ENCODE measurements around the gene PARD6A.

Gene PARD6A

DNA sequence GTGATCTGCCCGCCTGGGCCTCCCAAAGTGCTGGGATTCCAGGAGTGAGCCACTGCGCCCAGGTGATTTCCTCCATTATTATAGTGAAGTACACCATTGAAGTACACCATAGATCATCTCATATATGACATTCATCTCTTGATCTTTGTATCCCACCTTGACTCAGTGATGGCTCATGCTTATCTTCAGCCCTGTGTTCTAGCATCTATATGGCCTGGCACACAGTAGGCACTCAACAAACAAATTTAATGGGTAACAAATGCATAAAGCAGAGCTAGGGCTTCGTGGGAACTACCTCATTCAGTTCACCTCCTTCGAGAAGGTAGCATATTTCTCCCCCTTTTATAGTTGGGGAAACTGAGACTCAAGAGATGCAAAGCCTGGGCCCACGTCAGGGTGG is 4.8 kb downstream of the PARD6A start:
- H3K27ac ChIP-seq (ENCODE audit: poor library complexity, severe bottlenecking) = peak overlapping the region; percentile 54
- TF ChIP-seq, protein P1, sequence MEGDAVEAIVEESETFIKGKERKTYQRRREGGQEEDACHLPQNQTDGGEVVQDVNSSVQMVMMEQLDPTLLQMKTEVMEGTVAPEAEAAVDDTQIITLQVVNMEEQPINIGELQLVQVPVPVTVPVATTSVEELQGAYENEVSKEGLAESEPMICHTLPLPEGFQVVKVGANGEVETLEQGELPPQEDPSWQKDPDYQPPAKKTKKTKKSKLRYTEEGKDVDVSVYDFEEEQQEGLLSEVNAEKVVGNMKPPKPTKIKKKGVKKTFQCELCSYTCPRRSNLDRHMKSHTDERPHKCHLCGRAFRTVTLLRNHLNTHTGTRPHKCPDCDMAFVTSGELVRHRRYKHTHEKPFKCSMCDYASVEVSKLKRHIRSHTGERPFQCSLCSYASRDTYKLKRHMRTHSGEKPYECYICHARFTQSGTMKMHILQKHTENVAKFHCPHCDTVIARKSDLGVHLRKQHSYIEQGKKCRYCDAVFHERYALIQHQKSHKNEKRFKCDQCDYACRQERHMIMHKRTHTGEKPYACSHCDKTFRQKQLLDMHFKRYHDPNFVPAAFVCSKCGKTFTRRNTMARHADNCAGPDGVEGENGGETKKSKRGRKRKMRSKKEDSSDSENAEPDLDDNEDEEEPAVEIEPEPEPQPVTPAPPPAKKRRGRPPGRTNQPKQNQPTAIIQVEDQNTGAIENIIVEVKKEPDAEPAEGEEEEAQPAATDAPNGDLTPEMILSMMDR (IDR thresholded peaks at IDR 0.05; ENCODE audit: poor library complexity, severe bottlenecking) = no peak

GRCh38 chr16:67666032-67666551 is 5.3 kb downstream of the PARD6A start:
- H3K4me1 ChIP-seq (ENCODE audit: insufficient read depth, poor library complexity, severe bottlenecking) = peaks cover 6% of the 10 kb centered on the region

More for the DNA sequence above, 4.8 kb downstream of the PARD6A start:
- H3K4me3 ChIP-seq (ENCODE audit: severe bottlenecking) = peak overlapping the region; percentile 71
- H3K36me3 ChIP-seq (ENCODE audit: low read depth) = no peaks in the 10 kb centered on the region
- H3K4me1 ChIP-seq (ENCODE audit: insufficient read depth, poor library complexity, severe bottlenecking) = peaks cover 6% of the 10 kb centered on the region
- DNase-seq (ENCODE audit: low spot score) (no peak), ATAC-seq (ENCODE audit: low read depth) (no peak)
- no peaks in the 10 kb centered on the region for H3K27me3 ChIP-seq (ENCODE audit: insufficient read depth, poor library complexity, severe bottlenecking)
- no peaks in the 10 kb centered on the region for H3K9me3 ChIP-seq (ENCODE audit: severe bottlenecking)

GRCh38 chr16:67666559-67667452 is 6.0 kb downstream of the PARD6A start, which contains the start of the genes C16orf86 and ENKD1:
C16orf86 (plus strand) TSS chr16:67666814; CDS start chr16:67666971, 157 bp downstream.
ENKD1 (minus strand) TSS chr16:67666750; CDS start chr16:67666442, 308 bp downstream.
- ATAC-seq (ENCODE audit: low read depth) (peak; percentile 60), DNase-seq (ENCODE audit: low spot score) (peak; percentile 83)
- no peaks in the 10 kb centered on the region for H3K36me3 ChIP-seq (ENCODE audit: low read depth)
- H3K9me3 ChIP-seq (ENCODE audit: severe bottlenecking) = no peaks in the 10 kb centered on the region
- H3K27me3 ChIP-seq (ENCODE audit: insufficient read depth, poor library complexity, severe bottlenecking) = no peaks in the 10 kb centered on the region
- peak within 1 kb of the TSS; percentile 71 for H3K4me3 ChIP-seq (ENCODE audit: severe bottlenecking)
- peaks cover 6% of the 10 kb centered on the region for H3K4me1 ChIP-seq (ENCODE audit: insufficient read depth, poor library complexity, severe bottlenecking)
- TF ChIP-seq, protein P1 (IDR thresholded peaks at IDR 0.05; ENCODE audit: poor library complexity, severe bottlenecking) = no peak
- peak within 1 kb of the TSS; percentile 54 for H3K27ac ChIP-seq (ENCODE audit: poor library complexity, severe bottlenecking)

More at GRCh38 chr16:67666032-67666551, 5.3 kb downstream of the PARD6A start:
- TF ChIP-seq, protein P1 (IDR thresholded peaks at IDR 0.05; ENCODE audit: poor library complexity, severe bottlenecking) = no peak
- Histone ChIP-seq H3K27ac (ENCODE audit: poor library complexity, severe bottlenecking) (peak overlapping the region; percentile 54), H3K36me3 (ENCODE audit: low read depth) (no peaks in the 10 kb centered on the region), H3K9me3 (ENCODE audit: severe bottlenecking) (no peaks in the 10 kb centered on the region), H3K27me3 (ENCODE audit: insufficient read depth, poor library complexity, severe bottlenecking) (no peaks in the 10 kb centered on the region), H3K4me3 (ENCODE audit: severe bottlenecking) (peak overlapping the region; percentile 71)
- ATAC-seq (ENCODE audit: low read depth) = peak; percentile 4; the same call in 2 of the 3 replicates
- no peak for DNase-seq (ENCODE audit: low spot score)

GRCh38 chr16:67667453-67667816 is 6.7 kb downstream of the PARD6A start:
- Histone ChIP-seq H3K4me1 (ENCODE audit: insufficient read depth, poor library complexity, severe bottlenecking) (peaks cover 6% of the 10 kb centered on the region), H3K27ac (ENCODE audit: poor library complexity, severe bottlenecking) (peak overlapping the region; percentile 54), H3K4me3 (ENCODE audit: severe bottlenecking) (peak overlapping the region; percentile 71)

More at GRCh38 chr16:67667453-67667816, 6.7 kb downstream of the PARD6A start:
- TF ChIP-seq, protein P1 (IDR thresholded peaks at IDR 0.05; ENCODE audit: poor library complexity, severe bottlenecking) = no peak
- Histone ChIP-seq H3K27me3 (ENCODE audit: insufficient read depth, poor library complexity, severe bottlenecking) (no peaks in the 10 kb centered on the region), H3K9me3 (ENCODE audit: severe bottlenecking) (no peaks in the 10 kb centered on the region), H3K36me3 (ENCODE audit: low read depth) (no peaks in the 10 kb centered on the region)
- no peak for DNase-seq (ENCODE audit: low spot score)
- ATAC-seq (ENCODE audit: low read depth) = no peak
